ENCODE results near the gene XPOT. TPM values are rescaled to one million over a fixed set of nuclear protein-coding genes. Genes with fewer than 3 reads are reported as not detected.

XPOT gene
- total RNA-seq, 1 donor from 2014 or later, result 35.0 TPM

DNA sequence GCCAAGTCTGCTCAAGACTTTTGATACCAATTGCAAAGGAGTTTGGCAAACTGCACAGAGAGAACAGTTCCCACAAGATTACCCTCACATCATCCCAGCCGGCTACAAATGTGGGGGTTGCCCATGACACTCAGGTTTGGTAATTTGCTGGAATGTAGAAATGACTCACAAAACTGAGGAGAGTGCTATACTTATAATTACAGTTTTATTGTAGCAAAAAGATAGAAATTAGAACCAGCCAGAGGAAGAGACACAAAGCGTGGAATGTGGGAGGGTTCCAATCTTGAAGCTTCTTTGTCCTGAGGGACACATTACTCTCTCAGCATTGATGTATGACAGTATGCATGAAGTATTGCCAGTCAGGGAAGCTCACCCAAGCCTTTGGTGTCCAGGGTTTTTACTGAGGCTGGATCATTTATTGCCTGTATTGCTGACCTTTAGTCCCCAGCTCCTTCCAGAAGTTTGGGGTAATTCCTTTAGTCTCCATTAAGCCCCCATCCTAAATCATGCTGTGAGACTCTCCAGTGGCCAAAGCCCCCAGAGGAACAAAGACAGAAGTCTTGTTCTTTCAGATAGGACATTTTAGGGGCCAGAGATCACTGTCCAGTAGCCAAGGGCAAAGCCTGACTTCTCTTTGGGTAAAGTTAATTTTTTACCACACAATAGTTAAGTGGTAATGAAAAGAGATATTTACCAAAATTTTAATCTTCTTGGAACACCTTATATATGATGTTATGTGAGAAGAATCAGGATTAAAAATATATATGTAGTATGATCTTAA is 57.6 kb downstream of the XPOT start:
- no peak overlapping the region for H3K4me3 ChIP-seq (ENCODE audit: low read length in 3 of 3)
- H3K9ac ChIP-seq (ENCODE audit: low read depth in 1 of 3, low read length in 3 of 3), result no peak overlapping the region
- peaks cover 9 to 29% (median 10%) of the 10 kb centered on the region in 3 donors for H3K36me3 ChIP-seq (ENCODE audit: control insufficient read depth in 3 of 3, insufficient read depth in 3 of 3, low read length in 3 of 3)

DNA sequence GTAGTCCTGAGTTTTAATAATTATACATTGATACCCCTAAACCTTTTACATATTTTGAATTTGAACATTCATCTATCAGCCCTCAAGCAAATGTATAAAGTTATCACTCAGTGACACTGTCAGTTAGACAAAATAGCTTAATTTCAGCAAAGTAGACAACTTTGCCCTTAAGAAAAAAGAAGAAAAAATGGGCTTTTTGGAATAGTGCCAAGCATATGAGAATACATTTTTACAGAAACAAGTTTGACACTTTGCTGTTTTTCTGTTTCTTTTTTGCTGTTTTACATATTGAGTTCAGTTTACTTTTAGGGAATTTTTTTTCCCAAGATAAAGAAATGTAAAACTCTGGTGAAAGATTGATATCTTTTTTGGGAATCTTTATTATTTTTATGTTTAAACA is 62.0 kb downstream of the XPOT start:
- Histone ChIP-seq H3K36me3 (ENCODE audit: control insufficient read depth in 3 of 3, insufficient read depth in 3 of 3, low read length in 3 of 3) (peaks cover 15 to 31% (median 18%) of the 10 kb centered on the region in 3 donors), H3K9ac (ENCODE audit: low read depth in 1 of 3, low read length in 3 of 3) (no peak overlapping the region), H3K4me3 (ENCODE audit: low read length in 3 of 3) (no peak overlapping the region), H3K4me1 (ENCODE audit: control insufficient read depth in 3 of 3, insufficient read depth in 3 of 3, low read length in 3 of 3) (peaks cover 3 to 21% (median 19%) of the 10 kb centered on the region in 3 donors), H3K27ac (ENCODE audit: low read depth, low read length) (no peak overlapping the region), H3K9me3 (ENCODE audit: control insufficient read depth in 3 of 3, low read length in 3 of 3) (no peaks in the 10 kb centered on the region), H3K27me3 (ENCODE audit: control insufficient read depth in 3 of 3, insufficient read depth in 3 of 3, low read length in 3 of 3) (no peaks in the 10 kb centered on the region)

More for the DNA sequence above, 57.6 kb downstream of the XPOT start:
- Histone ChIP-seq H3K27me3 (ENCODE audit: control insufficient read depth in 3 of 3, insufficient read depth in 3 of 3, low read length in 3 of 3) (no peaks in the 10 kb centered on the region), H3K9me3 (ENCODE audit: control insufficient read depth in 3 of 3, low read length in 3 of 3) (no peaks in the 10 kb centered on the region), H3K27ac (ENCODE audit: low read depth, low read length) (no peak overlapping the region), H3K4me1 (ENCODE audit: control insufficient read depth in 3 of 3, insufficient read depth in 3 of 3, low read length in 3 of 3) (peaks cover 3 to 9% (median 5%) of the 10 kb centered on the region in 3 donors)

DNA sequence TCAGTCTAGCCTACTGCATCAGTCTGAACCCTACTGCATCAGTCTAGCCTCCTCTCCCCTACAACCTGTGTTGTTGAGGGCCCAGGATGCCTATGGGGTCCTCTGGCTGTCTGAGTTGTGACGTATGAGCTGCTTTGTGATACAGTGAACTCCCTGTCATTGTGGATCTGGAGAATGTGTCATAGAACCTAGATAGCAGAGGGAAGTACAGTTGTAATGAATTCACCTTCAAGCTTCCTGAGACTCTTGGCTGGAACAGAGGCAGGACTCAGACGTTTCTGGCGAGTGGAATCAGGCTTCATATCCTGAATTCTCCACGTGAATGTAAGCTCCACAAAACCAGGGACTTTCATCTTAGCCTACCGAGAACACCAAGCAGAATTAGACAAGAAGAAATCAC is 64.8 kb downstream of the XPOT start:
- H3K9ac ChIP-seq (ENCODE audit: low read depth in 1 of 3, low read length in 3 of 3), result no peak overlapping the region
- peaks cover 3 to 22% (median 21%) of the 10 kb centered on the region in 3 donors for H3K4me1 ChIP-seq (ENCODE audit: control insufficient read depth in 3 of 3, insufficient read depth in 3 of 3, low read length in 3 of 3)
- peaks cover 15 to 25% (median 18%) of the 10 kb centered on the region in 3 donors for H3K36me3 ChIP-seq (ENCODE audit: control insufficient read depth in 3 of 3, insufficient read depth in 3 of 3, low read length in 3 of 3)
- no peak overlapping the region for H3K4me3 ChIP-seq (ENCODE audit: low read length in 3 of 3)
- peak overlapping the region; percentile 67 for H3K27ac ChIP-seq (ENCODE audit: low read depth, low read length)
- H3K9me3 ChIP-seq (ENCODE audit: control insufficient read depth in 3 of 3, low read length in 3 of 3), result no peaks in the 10 kb centered on the region
- H3K27me3 ChIP-seq (ENCODE audit: control insufficient read depth in 3 of 3, insufficient read depth in 3 of 3, low read length in 3 of 3), result no peaks in the 10 kb centered on the region

DNA sequence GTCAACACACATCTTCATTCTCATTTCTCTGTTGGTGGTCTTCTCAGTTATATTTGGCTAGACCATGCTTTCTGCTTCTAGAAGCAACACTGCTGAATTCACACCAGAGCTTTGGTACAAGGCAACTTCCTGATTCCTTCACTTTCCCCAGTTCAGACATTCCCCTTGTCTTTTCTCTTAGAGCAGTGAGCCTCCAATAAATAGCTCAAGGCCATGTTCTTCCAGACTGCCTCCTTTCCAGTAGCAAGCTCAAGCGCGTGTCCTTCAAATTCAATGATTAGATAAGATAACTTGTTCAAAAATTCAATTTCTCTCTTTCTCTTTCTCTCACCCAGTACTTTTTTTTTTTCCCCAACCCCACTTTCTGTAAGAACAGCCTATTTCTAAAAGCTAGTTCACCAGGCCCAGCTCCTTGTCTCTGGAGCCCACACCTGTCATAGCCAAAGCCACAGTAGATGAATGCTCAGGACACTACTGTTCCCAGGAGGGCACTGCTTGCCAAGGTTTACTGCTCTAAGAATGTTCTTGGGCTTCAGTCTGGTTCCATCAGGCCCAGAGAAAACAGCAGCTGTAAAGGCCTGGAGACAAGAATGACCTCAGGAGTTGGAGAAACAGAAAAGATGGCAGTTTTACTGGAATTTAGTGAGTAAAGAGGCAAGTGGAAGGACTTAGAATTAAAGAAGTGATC is 65.4 kb downstream of the XPOT start:
- no peaks in the 10 kb centered on the region for H3K27me3 ChIP-seq (ENCODE audit: control insufficient read depth in 3 of 3, insufficient read depth in 3 of 3, low read length in 3 of 3)
- peaks cover 15 to 25% (median 20%) of the 10 kb centered on the region in 3 donors for H3K36me3 ChIP-seq (ENCODE audit: control insufficient read depth in 3 of 3, insufficient read depth in 3 of 3, low read length in 3 of 3)
- H3K27ac ChIP-seq (ENCODE audit: low read depth, low read length), result peak overlapping the region; percentile 67
- H3K4me3 ChIP-seq (ENCODE audit: low read length in 3 of 3), result no peak overlapping the region
- H3K9me3 ChIP-seq (ENCODE audit: control insufficient read depth in 3 of 3, low read length in 3 of 3), result no peaks in the 10 kb centered on the region
- peaks cover 3 to 22% (median 21%) of the 10 kb centered on the region in 3 donors for H3K4me1 ChIP-seq (ENCODE audit: control insufficient read depth in 3 of 3, insufficient read depth in 3 of 3, low read length in 3 of 3)
- peak overlapping the region in 2 of 3 donors; percentile 32 to 51 for H3K9ac ChIP-seq (ENCODE audit: low read depth in 1 of 3, low read length in 3 of 3)

DNA sequence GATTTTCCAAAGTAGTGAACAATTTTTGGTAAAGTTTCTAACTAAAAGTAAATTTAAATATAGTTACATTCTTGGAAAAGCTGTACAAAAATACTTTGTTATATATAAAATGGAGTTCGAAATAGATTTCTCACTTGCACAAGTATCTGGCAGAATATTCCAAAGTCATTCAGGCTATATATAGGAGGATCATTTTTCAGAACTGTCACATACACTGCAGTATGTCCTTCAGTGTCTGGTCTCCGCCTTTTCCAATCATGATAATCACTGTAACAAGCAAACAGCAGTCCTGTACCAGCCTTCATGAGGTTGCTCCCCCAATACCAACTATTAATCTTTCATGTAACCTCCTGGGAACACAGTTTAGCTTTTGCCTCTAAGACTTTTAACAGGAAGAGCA is 66.3 kb downstream of the XPOT start:
- H3K27ac ChIP-seq (ENCODE audit: low read depth, low read length), result peak overlapping the region; percentile 67

DNA sequence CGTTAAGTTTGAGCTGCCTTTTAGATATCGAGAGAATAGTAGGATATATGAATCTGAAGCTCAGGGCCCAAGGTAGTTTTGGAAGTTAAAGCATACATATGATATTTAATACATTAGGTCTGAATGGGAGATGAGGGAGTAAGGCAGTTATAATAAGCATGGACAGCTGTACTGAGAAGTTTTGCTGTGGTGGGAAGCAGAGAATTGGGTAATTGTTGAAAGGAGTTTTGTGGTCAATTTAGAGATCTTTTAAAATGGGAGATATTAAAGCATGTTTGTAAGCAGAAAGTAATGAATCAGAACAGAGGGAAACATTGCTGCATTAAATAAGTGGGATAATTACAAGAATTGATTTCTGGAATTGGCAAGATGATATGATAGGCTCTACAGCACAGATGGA is 69.0 kb downstream of the XPOT start:
- Histone ChIP-seq H3K4me3 (ENCODE audit: low read length in 3 of 3) (no peak overlapping the region), H3K9me3 (ENCODE audit: control insufficient read depth in 3 of 3, low read length in 3 of 3) (peaks cover 0 to 2% (median 0%) of the 10 kb centered on the region in 3 donors), H3K27ac (ENCODE audit: low read depth, low read length) (no peak overlapping the region), H3K4me1 (ENCODE audit: control insufficient read depth in 3 of 3, insufficient read depth in 3 of 3, low read length in 3 of 3) (peaks cover 3 to 22% (median 21%) of the 10 kb centered on the region in 3 donors), H3K36me3 (ENCODE audit: control insufficient read depth in 3 of 3, insufficient read depth in 3 of 3, low read length in 3 of 3) (peaks cover 7 to 24% (median 16%) of the 10 kb centered on the region in 3 donors), H3K9ac (ENCODE audit: low read depth in 1 of 3, low read length in 3 of 3) (no peak overlapping the region), H3K27me3 (ENCODE audit: control insufficient read depth in 3 of 3, insufficient read depth in 3 of 3, low read length in 3 of 3) (no peaks in the 10 kb centered on the region)

More for the DNA sequence above, 66.3 kb downstream of the XPOT start:
- Histone ChIP-seq H3K9ac (ENCODE audit: low read depth in 1 of 3, low read length in 3 of 3) (peak overlapping the region in 2 of 3 donors; percentile 10 to 40), H3K4me1 (ENCODE audit: control insufficient read depth in 3 of 3, insufficient read depth in 3 of 3, low read length in 3 of 3) (peaks cover 3 to 22% (median 21%) of the 10 kb centered on the region in 3 donors), H3K27me3 (ENCODE audit: control insufficient read depth in 3 of 3, insufficient read depth in 3 of 3, low read length in 3 of 3) (no peaks in the 10 kb centered on the region), H3K36me3 (ENCODE audit: control insufficient read depth in 3 of 3, insufficient read depth in 3 of 3, low read length in 3 of 3) (peaks cover 10 to 25% (median 19%) of the 10 kb centered on the region in 3 donors), H3K4me3 (ENCODE audit: low read length in 3 of 3) (no peak overlapping the region), H3K9me3 (ENCODE audit: control insufficient read depth in 3 of 3, low read length in 3 of 3) (no peaks in the 10 kb centered on the region)

DNA sequence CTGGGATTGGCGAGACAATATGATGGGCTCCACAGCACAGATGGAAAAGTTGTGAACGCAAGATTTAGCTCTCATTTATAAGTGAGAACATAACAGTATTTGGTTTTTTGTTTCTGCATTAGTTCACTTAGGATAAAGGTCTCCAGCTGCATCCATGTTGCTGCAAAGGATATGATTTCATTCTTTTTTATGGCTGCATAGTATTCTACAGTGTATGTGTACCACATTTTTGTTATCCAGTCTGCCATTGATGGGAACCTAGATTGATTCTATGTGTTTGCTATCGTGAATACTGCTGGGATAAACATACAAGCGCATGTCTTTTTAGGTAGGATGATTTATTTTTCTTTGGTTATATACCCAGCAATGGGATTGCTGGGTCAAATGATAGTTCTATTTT is 71.3 kb downstream of the XPOT start:
- Histone ChIP-seq H3K9me3 (ENCODE audit: control insufficient read depth in 3 of 3, low read length in 3 of 3) (peaks cover 0 to 2% (median 0%) of the 10 kb centered on the region in 3 donors), H3K4me3 (ENCODE audit: low read length in 3 of 3) (no peak overlapping the region), H3K9ac (ENCODE audit: low read depth in 1 of 3, low read length in 3 of 3) (no peak overlapping the region), H3K27ac (ENCODE audit: low read depth, low read length) (no peak overlapping the region), H3K4me1 (ENCODE audit: control insufficient read depth in 3 of 3, insufficient read depth in 3 of 3, low read length in 3 of 3) (peaks cover 0 to 7% (median 5%) of the 10 kb centered on the region in 3 donors), H3K27me3 (ENCODE audit: control insufficient read depth in 3 of 3, insufficient read depth in 3 of 3, low read length in 3 of 3) (no peaks in the 10 kb centered on the region), H3K36me3 (ENCODE audit: control insufficient read depth in 3 of 3, insufficient read depth in 3 of 3, low read length in 3 of 3) (peaks cover 3 to 19% (median 19%) of the 10 kb centered on the region in 3 donors)

DNA sequence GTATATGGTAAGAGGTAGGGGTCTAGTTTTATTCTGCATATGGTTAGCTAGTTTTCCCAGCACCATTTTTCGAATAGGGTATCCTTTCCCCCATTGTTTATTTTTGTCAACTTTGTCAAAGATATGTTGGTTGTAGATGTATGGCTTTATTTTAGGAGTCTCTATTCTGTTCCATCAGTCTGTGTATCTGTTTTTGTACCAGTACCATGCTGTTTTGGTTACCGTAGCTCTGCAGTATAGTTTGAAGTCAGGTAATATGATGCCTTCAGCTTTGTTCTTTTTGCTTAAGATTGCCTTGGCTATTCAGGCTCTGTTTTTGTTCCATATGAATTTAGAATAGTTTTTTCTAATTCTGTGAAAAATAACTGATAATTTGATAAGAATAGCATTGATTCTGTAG is 72.7 kb downstream of the XPOT start:
- no peaks in the 10 kb centered on the region for H3K27me3 ChIP-seq (ENCODE audit: control insufficient read depth in 3 of 3, insufficient read depth in 3 of 3, low read length in 3 of 3)
- H3K27ac ChIP-seq (ENCODE audit: low read depth, low read length), result no peak overlapping the region
- H3K9me3 ChIP-seq (ENCODE audit: control insufficient read depth in 3 of 3, low read length in 3 of 3), result peaks cover 0 to 2% (median 0%) of the 10 kb centered on the region in 3 donors
- no peak overlapping the region for H3K9ac ChIP-seq (ENCODE audit: low read depth in 1 of 3, low read length in 3 of 3)
- H3K4me1 ChIP-seq (ENCODE audit: control insufficient read depth in 3 of 3, insufficient read depth in 3 of 3, low read length in 3 of 3), result no peaks in the 10 kb centered on the region
- H3K36me3 ChIP-seq (ENCODE audit: control insufficient read depth in 3 of 3, insufficient read depth in 3 of 3, low read length in 3 of 3), result peaks cover 3 to 22% (median 19%) of the 10 kb centered on the region in 3 donors
- H3K4me3 ChIP-seq (ENCODE audit: low read length in 3 of 3), result no peak overlapping the region

DNA sequence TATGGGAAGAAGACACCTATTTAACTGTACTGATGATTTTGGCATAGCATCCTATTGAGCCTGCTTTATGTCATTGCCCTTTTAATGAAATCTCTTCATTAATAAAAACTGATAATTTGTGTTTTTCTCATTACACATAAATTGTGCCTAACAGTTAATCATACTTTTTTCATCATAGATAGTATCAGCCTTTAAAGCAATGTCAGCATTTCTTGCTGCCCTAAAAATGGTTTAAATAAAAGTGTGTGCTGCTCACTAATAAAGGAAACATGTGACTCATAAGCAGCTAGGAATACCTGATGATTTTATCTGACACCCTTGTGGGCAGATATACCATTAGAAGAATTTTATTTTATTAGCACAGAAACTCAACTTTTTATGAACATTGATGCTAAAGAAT is 74.5 kb downstream of the XPOT start:
- Histone ChIP-seq H3K27me3 (ENCODE audit: control insufficient read depth in 3 of 3, insufficient read depth in 3 of 3, low read length in 3 of 3) (no peaks in the 10 kb centered on the region), H3K9ac (ENCODE audit: low read depth in 1 of 3, low read length in 3 of 3) (no peak overlapping the region), H3K36me3 (ENCODE audit: control insufficient read depth in 3 of 3, insufficient read depth in 3 of 3, low read length in 3 of 3) (peaks cover 7 to 28% (median 28%) of the 10 kb centered on the region in 3 donors), H3K4me3 (ENCODE audit: low read length in 3 of 3) (no peak overlapping the region), H3K4me1 (ENCODE audit: control insufficient read depth in 3 of 3, insufficient read depth in 3 of 3, low read length in 3 of 3) (no peaks in the 10 kb centered on the region), H3K27ac (ENCODE audit: low read depth, low read length) (no peak overlapping the region), H3K9me3 (ENCODE audit: control insufficient read depth in 3 of 3, low read length in 3 of 3) (peaks cover 0 to 2% (median 0%) of the 10 kb centered on the region in 3 donors)

DNA sequence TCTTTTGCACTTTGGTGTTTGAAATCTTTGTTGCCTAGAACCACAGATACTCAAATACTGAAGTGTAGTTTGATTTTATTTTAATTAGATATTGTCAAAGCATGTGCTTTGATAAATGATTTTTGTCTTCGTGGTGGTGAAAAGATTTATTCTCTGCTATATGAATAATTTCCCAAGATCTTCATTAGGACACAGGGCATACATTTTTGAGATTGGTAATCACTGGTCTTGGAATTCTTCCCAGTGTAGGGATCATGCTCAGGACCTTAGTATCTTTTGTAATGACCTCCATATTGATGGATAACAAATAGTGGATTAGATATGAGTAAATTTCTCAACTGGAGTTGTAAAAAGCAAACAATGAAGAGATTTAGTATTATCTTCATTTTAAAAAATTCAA is 76.0 kb downstream of the XPOT start:
- Histone ChIP-seq H3K27me3 (ENCODE audit: control insufficient read depth in 3 of 3, insufficient read depth in 3 of 3, low read length in 3 of 3) (no peaks in the 10 kb centered on the region), H3K27ac (ENCODE audit: low read depth, low read length) (no peak overlapping the region), H3K9ac (ENCODE audit: low read depth in 1 of 3, low read length in 3 of 3) (no peak overlapping the region), H3K36me3 (ENCODE audit: control insufficient read depth in 3 of 3, insufficient read depth in 3 of 3, low read length in 3 of 3) (peaks cover 9 to 22% (median 20%) of the 10 kb centered on the region in 3 donors), H3K4me3 (ENCODE audit: low read length in 3 of 3) (no peak overlapping the region), H3K9me3 (ENCODE audit: control insufficient read depth in 3 of 3, low read length in 3 of 3) (peaks cover 0 to 2% (median 0%) of the 10 kb centered on the region in 3 donors), H3K4me1 (ENCODE audit: control insufficient read depth in 3 of 3, insufficient read depth in 3 of 3, low read length in 3 of 3) (no peaks in the 10 kb centered on the region)
